Astrocyte of the cerebellum (primary cell): Measurements from ENCODE around the gene NUP62.

Experiments used
- DNase-seq: peaks from one replicate; pipeline ENCODE4 v3.0.0-alpha.2; 2011; ENCODE audit warnings: low read depth
- H3K4me3 ChIP-seq: 2 replicates; pipeline ENCODE4 v1.5.1; 2011; ENCODE audit warnings: mild to moderate bottlenecking, low read depth, low read length, moderate library complexity
- in situ Hi-C: cut with HindIII; loops from 2 replicates; pipeline ENCODE4 v1.10.0; 2017; ENCODE audit warnings: low sequenced_read_pairs
- TF ChIP-seq, protein P1 (sequence below): IDR thresholded peaks from 2 replicates; pipeline ENCODE4 v1.5.1; 2012; ENCODE audit warnings: low read length, low read depth, moderate library complexity, mild to moderate bottlenecking; ENCODE audit errors: missing control alignments

Gene NUP62

GRCh38 chr19:49872245-49873128 lies 56.8 kb downstream of the NUP62 start:
- DNase-seq, result no peak
- TF ChIP-seq, protein P1, sequence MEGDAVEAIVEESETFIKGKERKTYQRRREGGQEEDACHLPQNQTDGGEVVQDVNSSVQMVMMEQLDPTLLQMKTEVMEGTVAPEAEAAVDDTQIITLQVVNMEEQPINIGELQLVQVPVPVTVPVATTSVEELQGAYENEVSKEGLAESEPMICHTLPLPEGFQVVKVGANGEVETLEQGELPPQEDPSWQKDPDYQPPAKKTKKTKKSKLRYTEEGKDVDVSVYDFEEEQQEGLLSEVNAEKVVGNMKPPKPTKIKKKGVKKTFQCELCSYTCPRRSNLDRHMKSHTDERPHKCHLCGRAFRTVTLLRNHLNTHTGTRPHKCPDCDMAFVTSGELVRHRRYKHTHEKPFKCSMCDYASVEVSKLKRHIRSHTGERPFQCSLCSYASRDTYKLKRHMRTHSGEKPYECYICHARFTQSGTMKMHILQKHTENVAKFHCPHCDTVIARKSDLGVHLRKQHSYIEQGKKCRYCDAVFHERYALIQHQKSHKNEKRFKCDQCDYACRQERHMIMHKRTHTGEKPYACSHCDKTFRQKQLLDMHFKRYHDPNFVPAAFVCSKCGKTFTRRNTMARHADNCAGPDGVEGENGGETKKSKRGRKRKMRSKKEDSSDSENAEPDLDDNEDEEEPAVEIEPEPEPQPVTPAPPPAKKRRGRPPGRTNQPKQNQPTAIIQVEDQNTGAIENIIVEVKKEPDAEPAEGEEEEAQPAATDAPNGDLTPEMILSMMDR, result no peak
- H3K4me3 ChIP-seq, result no peak overlapping the region
- in situ Hi-C loops, result no loop called here

- no peak for DNase-seq
- TF ChIP-seq, protein P1, result no peak
- H3K4me3 ChIP-seq, result no peak overlapping the region
- in situ Hi-C loops, result no loop called here
These were observed 57.8 kb downstream of the NUP62 start for GRCh38 chr19:49871349-49871985.

- no peak for DNase-seq
- in situ Hi-C loops, result no loop called here
- TF ChIP-seq, protein P1, result no peak
- H3K4me3 ChIP-seq, result peak overlapping the region; percentile 45
These were observed 58.9 kb downstream of the NUP62 start for GRCh38 chr19:49870309-49870901.

DNA sequence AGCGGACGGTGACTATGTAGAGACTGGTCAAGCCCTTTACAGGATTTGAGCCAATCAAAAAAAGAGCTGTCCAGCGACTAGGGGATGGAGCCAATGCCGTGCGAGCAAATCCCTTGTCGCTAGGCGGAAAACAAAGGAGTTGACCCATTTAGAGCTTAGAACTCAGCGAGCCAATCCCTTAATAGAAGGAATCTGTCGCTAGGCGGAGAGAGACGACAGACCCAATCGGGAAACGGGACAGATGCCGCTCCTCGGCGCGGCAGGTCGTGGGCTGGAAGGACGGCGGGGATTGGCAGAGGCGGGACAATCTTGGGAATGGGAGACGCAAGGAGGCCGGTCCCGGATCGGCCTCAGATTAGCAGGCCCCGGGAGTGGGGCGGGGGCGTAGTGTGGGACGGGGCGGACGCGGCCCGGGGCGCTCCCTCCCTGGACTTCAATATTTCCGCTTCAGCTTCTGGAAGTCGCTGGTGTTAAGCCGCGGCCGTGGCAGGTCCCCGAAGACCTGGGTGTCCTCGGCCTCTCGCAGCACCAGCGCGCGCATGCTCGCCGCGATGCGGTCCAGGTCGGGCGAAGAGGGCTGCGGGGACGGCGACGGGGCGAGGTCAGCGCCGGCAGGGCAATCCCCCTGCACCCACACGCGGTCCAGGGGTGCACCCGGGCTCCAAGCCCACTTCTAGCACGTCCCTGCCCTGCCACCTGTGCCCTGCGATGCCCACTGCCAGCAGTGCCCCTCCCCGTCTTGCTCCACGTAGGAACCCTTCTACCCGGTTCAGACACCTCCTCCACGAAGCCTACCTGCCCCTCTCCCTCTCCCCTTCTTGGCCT lies 59.6 kb downstream of the NUP62 start:
- H3K4me3 ChIP-seq, result peak overlapping the region; percentile 45
- in situ Hi-C loops, result no loop called here
- TF ChIP-seq, protein P1, result no peak
- peak; percentile 100 for DNase-seq

DNA sequence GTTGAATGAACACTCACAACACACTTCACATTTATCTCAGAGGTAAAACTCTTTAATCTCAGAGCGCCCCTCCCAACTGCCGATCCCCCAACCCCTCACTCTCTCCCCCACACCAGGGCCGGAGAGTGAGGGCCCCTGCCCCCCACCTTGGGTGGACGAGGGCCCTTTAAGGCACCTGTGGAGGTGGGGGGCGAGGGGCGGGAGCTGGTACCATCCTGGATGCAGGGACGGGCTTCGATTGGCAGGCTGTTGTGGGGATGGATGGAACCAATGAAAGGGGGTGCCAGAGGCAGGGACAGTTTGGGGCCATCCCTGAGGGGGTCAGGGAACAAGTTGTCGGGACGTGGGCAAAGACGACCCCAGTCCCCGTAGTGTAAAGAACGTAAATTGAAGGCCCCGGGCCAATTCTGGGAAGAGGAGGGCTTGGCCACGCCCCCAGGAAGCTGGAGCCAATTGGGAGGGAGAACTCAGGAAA lies 60.3 kb downstream of the NUP62 start:
- TF ChIP-seq, protein P1, result no peak
- in situ Hi-C loops, result no loop called here
- no peak for DNase-seq
- H3K4me3 ChIP-seq, result peak overlapping the region; percentile 38
